Measurements from ENCODE around the gene UNK.

Gene UNK

GRCh38 chr17:75828741-75829140 lies 44.1 kb downstream of the UNK start:
- H3K27ac Mint-ChIP-seq: no peak overlapping the region
- no peaks in the 10 kb centered on the region for H3K9me3 Mint-ChIP-seq
- H3K4me1 Mint-ChIP-seq: peaks cover 21% of the 10 kb centered on the region
- peaks cover 2% of the 10 kb centered on the region for H3K36me3 Mint-ChIP-seq
- H3K4me3 Mint-ChIP-seq: no peak overlapping the region
- no peaks in the 10 kb centered on the region for H3K27me3 Mint-ChIP-seq

GRCh38 chr17:75829747-75830146 lies 45.1 kb downstream of the UNK start:
- H3K36me3 Mint-ChIP-seq: peaks cover 2% of the 10 kb centered on the region
- no peaks in the 10 kb centered on the region for H3K9me3 Mint-ChIP-seq
- no peak overlapping the region for H3K27ac Mint-ChIP-seq
- peaks cover 31% of the 10 kb centered on the region for H3K4me1 Mint-ChIP-seq
- H3K27me3 Mint-ChIP-seq: no peaks in the 10 kb centered on the region
- no peak overlapping the region for H3K4me3 Mint-ChIP-seq

GRCh38 chr17:75830164-75831031 lies 45.8 kb downstream of the UNK start:
- H3K27me3 Mint-ChIP-seq: no peaks in the 10 kb centered on the region
- peaks cover 34% of the 10 kb centered on the region for H3K4me1 Mint-ChIP-seq
- H3K4me3 Mint-ChIP-seq: no peak overlapping the region
- H3K27ac Mint-ChIP-seq: no peak overlapping the region
- H3K9me3 Mint-ChIP-seq: no peaks in the 10 kb centered on the region
- H3K36me3 Mint-ChIP-seq: peaks cover 2% of the 10 kb centered on the region

- Mint-ChIP-seq H3K27me3 (no peaks in the 10 kb centered on the region), H3K27ac (no peak overlapping the region), H3K4me3 (no peak overlapping the region), H3K4me1 (peaks cover 34% of the 10 kb centered on the region), H3K36me3 (peaks cover 2% of the 10 kb centered on the region), H3K9me3 (no peaks in the 10 kb centered on the region)
Measured at GRCh38 chr17:75831032-75831571, 46.5 kb downstream of the UNK start.

- Mint-ChIP-seq H3K27ac (peak overlapping the region; percentile 92), H3K4me3 (peak overlapping the region; percentile 80), H3K4me1 (peaks cover 34% of the 10 kb centered on the region), H3K36me3 (peaks cover 2% of the 10 kb centered on the region), H3K27me3 (no peaks in the 10 kb centered on the region), H3K9me3 (no peaks in the 10 kb centered on the region)
Measured at GRCh38 chr17:75832164-75832651, 47.6 kb downstream of the UNK start.

GRCh38 chr17:75832652-75833400 lies 48.2 kb downstream of the UNK start:
- Mint-ChIP-seq H3K36me3 (peaks cover 2% of the 10 kb centered on the region), H3K9me3 (no peaks in the 10 kb centered on the region), H3K27me3 (no peaks in the 10 kb centered on the region), H3K4me1 (peaks cover 34% of the 10 kb centered on the region), H3K4me3 (peak overlapping the region; percentile 80), H3K27ac (peak overlapping the region; percentile 98)

- Mint-ChIP-seq H3K27me3 (no peaks in the 10 kb centered on the region), H3K36me3 (peaks cover 2% of the 10 kb centered on the region), H3K9me3 (no peaks in the 10 kb centered on the region), H3K27ac (peak overlapping the region; percentile 76), H3K4me1 (peaks cover 35% of the 10 kb centered on the region), H3K4me3 (no peak overlapping the region)
Measured at GRCh38 chr17:75834279-75834920, 49.8 kb downstream of the UNK start.

- Mint-ChIP-seq H3K27me3 (no peaks in the 10 kb centered on the region), H3K27ac (peak overlapping the region; percentile 76), H3K36me3 (peaks cover 2% of the 10 kb centered on the region), H3K9me3 (no peaks in the 10 kb centered on the region), H3K4me1 (peaks cover 35% of the 10 kb centered on the region), H3K4me3 (no peak overlapping the region)
Measured at GRCh38 chr17:75834928-75835653, 50.5 kb downstream of the UNK start.

GRCh38 chr17:75835654-75835987 lies 51.0 kb downstream of the UNK start:
- Mint-ChIP-seq H3K9me3 (no peaks in the 10 kb centered on the region), H3K4me1 (peaks cover 35% of the 10 kb centered on the region), H3K36me3 (peaks cover under 1% of the 10 kb centered on the region), H3K27ac (no peak overlapping the region), H3K4me3 (no peak overlapping the region), H3K27me3 (no peaks in the 10 kb centered on the region)

GRCh38 chr17:75836605-75837004 lies 52.0 kb downstream of the UNK start:
- no peaks in the 10 kb centered on the region for H3K27me3 Mint-ChIP-seq
- H3K27ac Mint-ChIP-seq: no peak overlapping the region
- peaks cover 35% of the 10 kb centered on the region for H3K4me1 Mint-ChIP-seq
- H3K36me3 Mint-ChIP-seq: no peaks in the 10 kb centered on the region
- no peak overlapping the region for H3K4me3 Mint-ChIP-seq
- no peaks in the 10 kb centered on the region for H3K9me3 Mint-ChIP-seq

- Mint-ChIP-seq H3K36me3 (no peaks in the 10 kb centered on the region), H3K4me1 (peaks cover 29% of the 10 kb centered on the region)
Measured at GRCh38 chr17:75837899-75838298, 53.3 kb downstream of the UNK start.

GRCh38 chr17:75838410-75838809 lies 53.8 kb downstream of the UNK start:
- H3K36me3 Mint-ChIP-seq: no peaks in the 10 kb centered on the region
- peak overlapping the region; percentile 70 for H3K27ac Mint-ChIP-seq
- H3K9me3 Mint-ChIP-seq: no peaks in the 10 kb centered on the region
- peaks cover 24% of the 10 kb centered on the region for H3K4me1 Mint-ChIP-seq
- no peak overlapping the region for H3K4me3 Mint-ChIP-seq
- no peaks in the 10 kb centered on the region for H3K27me3 Mint-ChIP-seq

More at GRCh38 chr17:75837899-75838298, 53.3 kb downstream of the UNK start:
- Mint-ChIP-seq H3K4me3 (no peak overlapping the region), H3K9me3 (no peaks in the 10 kb centered on the region), H3K27ac (no peak overlapping the region), H3K27me3 (no peaks in the 10 kb centered on the region)

GRCh38 chr17:75839942-75840798 lies 55.6 kb downstream of the UNK start:
- no peak overlapping the region for H3K27ac Mint-ChIP-seq
- H3K36me3 Mint-ChIP-seq: no peaks in the 10 kb centered on the region

GRCh38 chr17:75840799-75841164 lies 56.2 kb downstream of the UNK start:
- H3K9me3 Mint-ChIP-seq: no peaks in the 10 kb centered on the region
- H3K4me1 Mint-ChIP-seq: peaks cover 23% of the 10 kb centered on the region
- no peak overlapping the region for H3K27ac Mint-ChIP-seq
- H3K36me3 Mint-ChIP-seq: no peaks in the 10 kb centered on the region
- no peak overlapping the region for H3K4me3 Mint-ChIP-seq
- H3K27me3 Mint-ChIP-seq: no peaks in the 10 kb centered on the region

More at GRCh38 chr17:75839942-75840798, 55.6 kb downstream of the UNK start:
- peaks cover 17% of the 10 kb centered on the region for H3K4me1 Mint-ChIP-seq
- H3K9me3 Mint-ChIP-seq: no peaks in the 10 kb centered on the region
- no peaks in the 10 kb centered on the region for H3K27me3 Mint-ChIP-seq
- H3K4me3 Mint-ChIP-seq: no peak overlapping the region

Data from activated naive CD4-positive, alpha-beta T cell treated with anti-CD3 and anti-CD28 coated beads, Interleukin-2, amount 50 U/mL, for 24 hours (primary cell).